ENCODE results near the gene RBFOX2. TPM values are rescaled to one million over a fixed set of nuclear protein-coding genes. Genes with fewer than 3 reads are reported as not detected.

RBFOX2 gene
- total and polyA plus RNA-seq, 2 donors from 2014 or later = 17.2 to 68.6 TPM

DNA sequence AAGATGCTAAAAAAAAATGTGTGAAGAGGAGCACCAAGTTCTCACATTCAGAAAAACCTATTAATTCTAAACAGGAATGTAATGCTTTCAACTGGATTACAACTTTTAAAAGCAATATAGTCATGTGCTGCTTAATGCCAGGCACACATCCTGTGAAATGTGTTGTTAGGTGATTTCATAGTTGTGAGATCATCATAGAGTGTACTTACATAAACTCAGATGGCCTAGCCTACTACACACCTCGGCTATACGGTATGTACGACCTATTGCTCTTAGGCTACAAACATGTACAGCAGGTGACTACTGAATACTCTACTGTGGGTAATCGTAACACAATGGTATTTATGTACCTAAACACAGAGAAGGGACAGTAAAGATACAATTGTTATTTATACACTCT is 142.3 kb downstream of the RBFOX2 start:
- DNase-seq (no peak), FAIRE-seq (no peak)
- no peak overlapping the region for H3K4me3 ChIP-seq (ENCODE audit: low read length in 3 of 3)
- intact Hi-C loops (cut with DNase I) = no loop called here
- peaks cover 3 to 14% (median 9%) of the 10 kb centered on the region in 3 donors for H3K4me1 ChIP-seq (ENCODE audit: control insufficient read depth in 2 of 3, insufficient read depth in 2 of 3, low read depth in 1 of 3, low read length in 3 of 3)
- no peak overlapping the region for H3K9ac ChIP-seq (ENCODE audit: low read length in 3 of 3)
- no peaks in the 10 kb centered on the region for H3K9me3 ChIP-seq (ENCODE audit: control insufficient read depth in 2 of 3, insufficient read depth in 1 of 3, low read length in 3 of 3)
- no peaks in the 10 kb centered on the region for H3K36me3 ChIP-seq (ENCODE audit: control insufficient read depth in 2 of 3, insufficient read depth in 3 of 3, low read length in 3 of 3)
- TF ChIP-seq, protein P1, sequence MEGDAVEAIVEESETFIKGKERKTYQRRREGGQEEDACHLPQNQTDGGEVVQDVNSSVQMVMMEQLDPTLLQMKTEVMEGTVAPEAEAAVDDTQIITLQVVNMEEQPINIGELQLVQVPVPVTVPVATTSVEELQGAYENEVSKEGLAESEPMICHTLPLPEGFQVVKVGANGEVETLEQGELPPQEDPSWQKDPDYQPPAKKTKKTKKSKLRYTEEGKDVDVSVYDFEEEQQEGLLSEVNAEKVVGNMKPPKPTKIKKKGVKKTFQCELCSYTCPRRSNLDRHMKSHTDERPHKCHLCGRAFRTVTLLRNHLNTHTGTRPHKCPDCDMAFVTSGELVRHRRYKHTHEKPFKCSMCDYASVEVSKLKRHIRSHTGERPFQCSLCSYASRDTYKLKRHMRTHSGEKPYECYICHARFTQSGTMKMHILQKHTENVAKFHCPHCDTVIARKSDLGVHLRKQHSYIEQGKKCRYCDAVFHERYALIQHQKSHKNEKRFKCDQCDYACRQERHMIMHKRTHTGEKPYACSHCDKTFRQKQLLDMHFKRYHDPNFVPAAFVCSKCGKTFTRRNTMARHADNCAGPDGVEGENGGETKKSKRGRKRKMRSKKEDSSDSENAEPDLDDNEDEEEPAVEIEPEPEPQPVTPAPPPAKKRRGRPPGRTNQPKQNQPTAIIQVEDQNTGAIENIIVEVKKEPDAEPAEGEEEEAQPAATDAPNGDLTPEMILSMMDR (IDR thresholded peaks at IDR 0.05; ENCODE audit: borderline replicate concordance, extremely low read depth, insufficient read depth) = no peak
- H3K27me3 ChIP-seq (ENCODE audit: control insufficient read depth, insufficient read depth, low read length) = no peaks in the 10 kb centered on the region
- H3K27ac ChIP-seq (ENCODE audit: low read depth in 2 of 2, low read length in 2 of 2) = no peak overlapping the region

- TF ChIP-seq, protein P1 (IDR thresholded peaks at IDR 0.05; ENCODE audit: borderline replicate concordance, extremely low read depth, insufficient read depth) = no peak
- no peaks in the 10 kb centered on the region for H3K36me3 ChIP-seq (ENCODE audit: control insufficient read depth in 2 of 3, insufficient read depth in 3 of 3, low read length in 3 of 3)
- H3K27me3 ChIP-seq (ENCODE audit: control insufficient read depth, insufficient read depth, low read length) = no peaks in the 10 kb centered on the region
- FAIRE-seq = no peak
- no peak overlapping the region for H3K27ac ChIP-seq (ENCODE audit: low read depth in 2 of 2, low read length in 2 of 2)
- H3K9me3 ChIP-seq (ENCODE audit: control insufficient read depth in 2 of 3, insufficient read depth in 1 of 3, low read length in 3 of 3) = no peaks in the 10 kb centered on the region
- intact Hi-C loops (cut with DNase I) = no loop called here
- H3K9ac ChIP-seq (ENCODE audit: low read length in 3 of 3) = no peak overlapping the region
- no peak overlapping the region for H3K4me3 ChIP-seq (ENCODE audit: low read length in 3 of 3)
- H3K4me1 ChIP-seq (ENCODE audit: control insufficient read depth in 2 of 3, insufficient read depth in 2 of 3, low read depth in 1 of 3, low read length in 3 of 3) = peaks cover 3 to 14% (median 9%) of the 10 kb centered on the region in 3 donors
- no peak for DNase-seq
Measured at GRCh38 chr22:35884529-35884928, 144.1 kb downstream of the RBFOX2 start.

GRCh38 chr22:35883031-35883620 is 145.5 kb downstream of the RBFOX2 start:
- no peak overlapping the region for H3K9ac ChIP-seq (ENCODE audit: low read length in 3 of 3)
- H3K27ac ChIP-seq (ENCODE audit: low read depth in 2 of 2, low read length in 2 of 2) = no peak overlapping the region
- intact Hi-C loops (cut with DNase I) = no loop called here
- no peaks in the 10 kb centered on the region for H3K36me3 ChIP-seq (ENCODE audit: control insufficient read depth in 2 of 3, insufficient read depth in 3 of 3, low read length in 3 of 3)
- H3K9me3 ChIP-seq (ENCODE audit: control insufficient read depth in 2 of 3, insufficient read depth in 1 of 3, low read length in 3 of 3) = no peaks in the 10 kb centered on the region
- no peaks in the 10 kb centered on the region for H3K27me3 ChIP-seq (ENCODE audit: control insufficient read depth, insufficient read depth, low read length)
- H3K4me3 ChIP-seq (ENCODE audit: low read length in 3 of 3) = no peak overlapping the region
- FAIRE-seq (no peak), DNase-seq (no peak)
- TF ChIP-seq, protein P1 (IDR thresholded peaks at IDR 0.05; ENCODE audit: borderline replicate concordance, extremely low read depth, insufficient read depth) = no peak
- H3K4me1 ChIP-seq (ENCODE audit: control insufficient read depth in 2 of 3, insufficient read depth in 2 of 3, low read depth in 1 of 3, low read length in 3 of 3) = peaks cover 3 to 11% (median 9%) of the 10 kb centered on the region in 3 donors
